Osteocyte (in vitro differentiated cells): ENCODE measurements around the gene FTO. TPM values are rescaled to one million over a fixed set of nuclear protein-coding genes. Genes with fewer than 3 reads are reported as not detected.

Experiments
- DNase-seq: peaks from one replicate; pipeline ENCODE4 v3.0.0; 2021; ENCODE audit warnings: mixed read lengths; ENCODE audit not compliant: unreplicated experiment; ENCODE audit errors: extremely low spot score
- H3K27ac Mint-ChIP-seq: one replicate; pipeline ENCODE4 v1.8.0; 2021; ENCODE audit warnings: mild to moderate bottlenecking, mixed read lengths; ENCODE audit not compliant: unreplicated experiment
- H3K27me3 Mint-ChIP-seq: one replicate; pipeline ENCODE4 v1.8.0; 2021; ENCODE audit warnings: mixed read lengths; ENCODE audit not compliant: unreplicated experiment
- H3K36me3 Mint-ChIP-seq: one replicate; pipeline ENCODE4 v1.8.0; 2021; ENCODE audit warnings: mixed read lengths; ENCODE audit not compliant: unreplicated experiment
- H3K4me1 Mint-ChIP-seq: one replicate; pipeline ENCODE4 v1.8.0; 2021; ENCODE audit warnings: mixed read lengths; ENCODE audit not compliant: unreplicated experiment
- H3K4me3 Mint-ChIP-seq: one replicate; pipeline ENCODE4 v1.8.0; 2021; ENCODE audit warnings: mild to moderate bottlenecking, moderate library complexity, mixed read lengths; ENCODE audit not compliant: unreplicated experiment
- H3K9me3 Mint-ChIP-seq: one replicate; pipeline ENCODE4 v1.8.0; 2021; ENCODE audit warnings: mixed read lengths; ENCODE audit not compliant: unreplicated experiment
- CTCF ChIP-seq: fragments of 200-600 bp; sonication (generic); IDR thresholded peaks from 2 replicates; pipeline ENCODE4 v1.5.0; 2021; ENCODE audit warnings: antibody characterized with exemption, mild to moderate bottlenecking, moderate library complexity
- total RNA-seq: library from RNA; stranded (reverse); gene quantifications from 2 replicates; pipeline ENCODE4 v1.2.1, GENCODE V29; 2021

Gene FTO
- total RNA-seq, 1 donor from 2014 or later, result 108 TPM

- no peak for DNase-seq
- no peaks in the 10 kb centered on the region for H3K27me3 Mint-ChIP-seq
- no peak overlapping the region for H3K27ac Mint-ChIP-seq
- H3K36me3 Mint-ChIP-seq, result peaks cover 2% of the 10 kb centered on the region
- H3K4me3 Mint-ChIP-seq, result no peak overlapping the region
- no peaks in the 10 kb centered on the region for H3K4me1 Mint-ChIP-seq
- no peaks in the 10 kb centered on the region for H3K9me3 Mint-ChIP-seq
- TF ChIP-seq CTCF, result no peak
Observed at GRCh38 chr16:53666786-53667415, 37.1 kb upstream of the FTO start.

- Mint-ChIP-seq H3K4me1 (no peaks in the 10 kb centered on the region), H3K4me3 (no peak overlapping the region), H3K27ac (no peak overlapping the region), H3K9me3 (no peaks in the 10 kb centered on the region), H3K27me3 (no peaks in the 10 kb centered on the region), H3K36me3 (peaks cover 4% of the 10 kb centered on the region)
- no peak for TF ChIP-seq CTCF
- no peak for DNase-seq
Observed at GRCh38 chr16:53668869-53669268, 35.1 kb upstream of the FTO start.

- H3K27me3 Mint-ChIP-seq, result no peaks in the 10 kb centered on the region
- no peaks in the 10 kb centered on the region for H3K9me3 Mint-ChIP-seq
- no peak for TF ChIP-seq CTCF
- H3K27ac Mint-ChIP-seq, result no peak overlapping the region
- H3K36me3 Mint-ChIP-seq, result peaks cover 7% of the 10 kb centered on the region
- H3K4me1 Mint-ChIP-seq, result peaks cover 3% of the 10 kb centered on the region
- H3K4me3 Mint-ChIP-seq, result no peak overlapping the region
- DNase-seq, result no peak
Observed at GRCh38 chr16:53672461-53672860, 31.5 kb upstream of the FTO start.

- peaks cover 3% of the 10 kb centered on the region for H3K4me1 Mint-ChIP-seq
- H3K9me3 Mint-ChIP-seq, result no peaks in the 10 kb centered on the region
- no peak overlapping the region for H3K27ac Mint-ChIP-seq
- H3K27me3 Mint-ChIP-seq, result no peaks in the 10 kb centered on the region
- no peak for TF ChIP-seq CTCF
- H3K4me3 Mint-ChIP-seq, result no peak overlapping the region
- DNase-seq, result no peak
- H3K36me3 Mint-ChIP-seq, result peaks cover 7% of the 10 kb centered on the region
Observed at GRCh38 chr16:53673189-53673588, 30.8 kb upstream of the FTO start.

GRCh38 chr16:53678155-53678554 lies 25.8 kb upstream of the FTO start:
- H3K4me3 Mint-ChIP-seq, result no peak overlapping the region

More at GRCh38 chr16:53678155-53678554, 25.8 kb upstream of the FTO start:
- Mint-ChIP-seq H3K4me1 (peaks cover 3% of the 10 kb centered on the region), H3K9me3 (no peaks in the 10 kb centered on the region), H3K27me3 (no peaks in the 10 kb centered on the region), H3K36me3 (peaks cover 21% of the 10 kb centered on the region), H3K27ac (no peak overlapping the region)
- TF ChIP-seq CTCF, result no peak
- no peak for DNase-seq
